Adrenal gland (tissue), 5 donors: Measurements from ENCODE around the gene BPI.

ENCODE experiments used
- CTCF ChIP-seq, 6 experiments: fragments of 450-650 bp in 4 of 6; fragments of 200-600 bp in 2 of 6; sonication (generic) in 1 of 6; IDR thresholded peaks; 1 replicate in 5 of 6; 2 replicates in 1 of 6; pipeline versions ENCODE4 v1.5.1 to v1.8.0; 2016 to 2021; ENCODE audit warnings: antibody characterized with exemption in 6 of 6, mild to moderate bottlenecking in 2 of 6, moderate library complexity in 1 of 6
- POLR2A ChIP-seq, 2 donors: fragments of 450-650 bp; IDR thresholded peaks; one replicate each; pipeline ENCODE4 v1.6.1; 2017; ENCODE audit warnings: antibody characterized with exemption in 2 of 2, mild to moderate bottlenecking in 2 of 2, moderate library complexity in 1 of 2
- donor health status: DM: no; HTN: no; CAD: no.

GRCh38 chr20:38291966-38292365 lies 12.0 kb upstream of the BPI start:
- TF ChIP-seq CTCF (IDR thresholded peaks at IDR 0.05) (no peak), POLR2A (IDR thresholded peaks at IDR 0.05) (no peak)
